ENCODE results near the gene GAB2.

DNA sequence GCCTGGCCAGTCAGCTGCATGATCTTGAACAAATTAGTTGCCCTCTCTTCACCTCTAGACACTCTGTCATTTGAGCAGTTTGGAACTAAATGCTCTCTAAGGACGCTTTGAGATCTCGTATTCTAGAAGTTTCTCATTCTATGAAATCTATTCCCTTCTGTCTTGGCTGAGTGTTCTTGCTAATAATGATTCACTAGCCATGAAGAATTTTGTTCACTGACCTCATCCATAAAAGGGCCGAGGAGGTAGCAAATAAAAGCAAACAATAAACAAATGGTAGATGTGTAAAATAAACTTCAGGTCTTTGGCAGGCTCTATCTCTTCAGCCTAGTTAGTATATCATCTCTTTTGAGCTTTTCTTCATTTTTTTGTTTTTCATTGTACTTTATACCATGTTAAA, 152.3 kb downstream of the GAB2 start:
- TF ChIP-seq CTCF (IDR thresholded peaks at IDR 0.05; ENCODE audit: low read length) (no peak), EZH2 (IDR thresholded peaks at IDR 0.05; ENCODE audit: borderline replicate concordance, low read length) (no peak)
